ENCODE results near the gene HECW1. TPM values are rescaled to one million over a fixed set of nuclear protein-coding genes. Genes with fewer than 3 reads are reported as not detected.
"Not testable (repeated sequence)": the region's sequence is repeated elsewhere in the genome, so short reads cannot be mapped to it uniquely, and the experiment has no call there.

Gene HECW1
- total and polyA plus RNA-seq, 5 donors from 2014 or later: 0.11 to 0.68 (median 0.34) TPM; not detected in 1

DNA sequence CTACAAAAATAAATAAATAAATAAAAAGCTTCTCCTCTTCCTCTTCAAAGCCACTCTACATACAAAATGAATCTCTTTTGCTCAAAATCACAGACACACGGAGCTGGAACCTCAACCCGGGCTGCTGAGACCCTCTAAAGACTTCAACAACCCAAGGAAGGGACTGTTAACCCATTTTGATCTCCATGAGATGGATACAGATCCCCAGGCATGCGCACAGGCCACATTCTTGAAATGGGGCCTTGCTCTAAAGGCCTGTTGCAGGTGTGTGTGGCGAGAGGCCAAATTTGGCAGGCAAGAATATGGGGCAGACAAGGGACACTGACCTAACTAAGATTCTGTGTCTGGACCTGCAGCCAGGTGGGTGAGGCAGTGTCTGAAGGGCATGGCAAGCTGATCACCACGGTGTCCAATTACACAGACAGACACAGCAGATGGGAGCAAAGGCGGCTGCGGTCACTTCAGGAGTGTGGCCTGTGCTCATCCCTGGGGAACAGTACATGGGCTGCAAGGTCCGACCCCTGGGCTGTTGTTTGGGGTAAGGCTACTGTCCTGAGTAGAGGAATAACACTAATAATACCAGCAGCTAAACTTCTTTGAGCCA lies 219.8 kb downstream of the HECW1 start:
- no peaks in the 10 kb centered on the region for H3K36me3 Mint-ChIP-seq
- DNase-seq: no peak
- no peak for ATAC-seq (ENCODE audit: low read depth in 2 of 2)

DNA sequence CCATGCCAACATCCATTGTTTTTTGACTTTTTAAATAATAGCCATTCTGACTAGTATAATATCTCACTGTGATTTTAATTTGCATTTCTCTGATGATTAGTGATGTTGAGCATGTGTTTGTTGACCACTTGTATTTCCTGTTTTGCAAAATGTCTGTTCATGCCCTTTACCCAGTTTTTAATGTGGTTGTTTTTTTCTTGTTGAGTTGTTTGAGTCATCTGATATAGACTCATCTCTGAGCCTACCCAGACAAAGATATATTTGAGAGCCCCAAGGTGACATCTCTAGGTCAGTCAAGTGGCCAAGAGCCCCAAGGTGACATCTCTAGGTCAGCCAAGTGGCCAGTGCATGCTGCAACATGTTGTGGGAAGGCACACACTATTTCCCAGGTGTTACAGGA lies 224.7 kb downstream of the HECW1 start:
- peaks cover 14% of the 10 kb centered on the region for H3K27me3 Mint-ChIP-seq
- no peak overlapping the region for H3K27ac Mint-ChIP-seq
- no peaks in the 10 kb centered on the region for H3K36me3 Mint-ChIP-seq

More for the DNA sequence above, 219.8 kb downstream of the HECW1 start:
- no peaks in the 10 kb centered on the region for H3K36me3 ChIP-seq (ENCODE audit: control insufficient read depth, insufficient read depth, low read length)
- Mint-ChIP-seq H3K4me3 (no peak overlapping the region), H3K4me1 (peaks cover 0 to 8% (median 4%) of the 10 kb centered on the region in 4 donors), H3K27ac (no peak overlapping the region), H3K27me3 (no peaks in the 10 kb centered on the region), H3K9me3 (peaks cover 0 to 3% (median 0%) of the 10 kb centered on the region in 7 donors)
- no peak overlapping the region for H3K27ac ChIP-seq (ENCODE audit: insufficient read depth, low read length, poor library complexity, severe bottlenecking)
- H3K27me3 ChIP-seq (ENCODE audit: control insufficient read depth, insufficient read depth, low read length): no peaks in the 10 kb centered on the region
- no peak overlapping the region for H3K4me3 ChIP-seq (ENCODE audit: low read depth, low read length)
- H3K9me3 ChIP-seq (ENCODE audit: control insufficient read depth in 2 of 2, low read length in 2 of 2): no peaks in the 10 kb centered on the region
- no peaks in the 10 kb centered on the region for H3K4me1 ChIP-seq (ENCODE audit: control insufficient read depth, insufficient read depth, low read length, poor library complexity, severe bottlenecking)

DNA sequence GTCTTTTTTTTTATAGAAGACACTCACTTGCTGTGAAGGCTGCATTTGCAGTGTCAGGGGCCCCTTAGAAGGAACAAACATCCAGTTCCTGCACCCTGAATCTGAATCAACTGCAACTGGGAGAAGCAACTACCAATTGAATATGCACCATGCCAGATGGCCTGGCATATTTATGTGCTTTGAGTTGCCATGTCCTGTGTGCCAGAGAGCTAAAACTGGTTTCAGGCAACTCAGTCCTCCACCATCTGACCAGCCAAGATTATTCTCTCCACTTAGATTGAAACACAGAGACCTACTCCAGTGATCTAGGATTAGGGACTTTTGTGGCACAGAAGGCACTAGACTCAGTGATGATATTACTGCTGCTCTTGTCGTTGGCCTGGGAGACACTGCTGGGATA lies 225.4 kb downstream of the HECW1 start:
- peaks cover 2% of the 10 kb centered on the region for H3K27me3 ChIP-seq (ENCODE audit: control insufficient read depth, insufficient read depth, low read length)
- Mint-ChIP-seq H3K36me3 (no peaks in the 10 kb centered on the region), H3K4me3 (no peak overlapping the region), H3K4me1 (peaks cover 4 to 14% (median 6%) of the 10 kb centered on the region in 4 donors), H3K27ac (no peak overlapping the region), H3K27me3 (peaks cover 20% of the 10 kb centered on the region), H3K9me3 (peaks cover 0 to 5% (median 0%) of the 10 kb centered on the region in 7 donors)
- DNase-seq: no peak
- no peaks in the 10 kb centered on the region for H3K9me3 ChIP-seq (ENCODE audit: control insufficient read depth in 2 of 2, low read length in 2 of 2)
- no peaks in the 10 kb centered on the region for H3K4me1 ChIP-seq (ENCODE audit: control insufficient read depth, insufficient read depth, low read length, poor library complexity, severe bottlenecking)
- no peaks in the 10 kb centered on the region for H3K36me3 ChIP-seq (ENCODE audit: control insufficient read depth, insufficient read depth, low read length)
- no peak overlapping the region for H3K4me3 ChIP-seq (ENCODE audit: low read depth, low read length)
- H3K27ac ChIP-seq (ENCODE audit: insufficient read depth, low read length, poor library complexity, severe bottlenecking): no peak overlapping the region
- no peak for ATAC-seq (ENCODE audit: low read depth in 2 of 2)

More for the DNA sequence above, 224.7 kb downstream of the HECW1 start:
- Histone ChIP-seq H3K4me3 (ENCODE audit: low read depth, low read length) (no peak overlapping the region), H3K27ac (ENCODE audit: insufficient read depth, low read length, poor library complexity, severe bottlenecking) (no peak overlapping the region), H3K36me3 (ENCODE audit: control insufficient read depth, insufficient read depth, low read length) (no peaks in the 10 kb centered on the region), H3K4me1 (ENCODE audit: control insufficient read depth, insufficient read depth, low read length, poor library complexity, severe bottlenecking) (no peaks in the 10 kb centered on the region), H3K9me3 (ENCODE audit: control insufficient read depth in 2 of 2, low read length in 2 of 2) (no peaks in the 10 kb centered on the region), H3K27me3 (ENCODE audit: control insufficient read depth, insufficient read depth, low read length) (peaks cover 2% of the 10 kb centered on the region)
- Mint-ChIP-seq H3K4me1 (peaks cover 4 to 9% (median 6%) of the 10 kb centered on the region in 4 donors), H3K4me3 (no peak overlapping the region), H3K9me3 (peaks cover 0 to 3% (median 0%) of the 10 kb centered on the region in 7 donors)
- ATAC-seq (ENCODE audit: low read depth in 2 of 2): no peak
- DNase-seq: no peak

DNA sequence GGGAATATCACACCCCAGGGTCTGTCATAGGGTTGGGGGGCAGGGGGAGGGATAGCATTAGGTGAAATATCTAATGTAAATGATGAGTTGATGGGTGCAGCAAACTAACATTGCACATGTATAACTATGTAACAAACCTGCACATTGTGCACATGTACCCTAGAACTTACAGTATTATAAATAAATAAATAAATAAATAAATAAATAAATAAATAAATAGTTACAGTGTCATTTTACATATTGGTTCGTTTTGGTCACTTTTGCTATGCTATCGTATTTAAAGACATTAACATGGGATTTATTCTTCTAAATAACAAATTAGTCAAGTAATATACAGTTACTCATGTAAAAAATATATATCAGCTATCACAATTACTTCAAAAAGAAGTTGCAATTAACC lies 228.7 kb downstream of the HECW1 start:
- ATAC-seq (ENCODE audit: low read depth in 2 of 2) (no peak), DNase-seq (no peak)
- H3K9me3 Mint-ChIP-seq: peaks cover 0 to 10% (median 4%) of the 10 kb centered on the region in 7 donors

DNA sequence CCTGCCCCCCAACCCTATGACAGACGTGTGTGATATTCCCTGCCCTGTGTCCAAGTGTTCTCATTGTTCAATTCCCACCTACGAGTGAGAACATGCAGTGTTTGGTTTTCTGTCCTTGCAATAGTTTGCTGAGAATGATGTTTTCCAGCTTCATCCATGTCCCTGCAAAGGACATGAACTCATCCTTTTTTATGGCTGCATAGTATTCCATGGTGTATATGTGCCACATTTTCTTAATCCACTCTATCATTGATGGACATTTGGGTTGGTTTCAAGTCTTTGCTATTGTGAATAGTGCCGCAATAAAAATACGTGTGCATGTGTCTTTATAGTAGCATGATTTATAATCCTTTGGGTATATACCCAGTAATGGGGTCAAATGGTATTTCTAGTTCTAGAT lies 231.0 kb downstream of the HECW1 start:
- not testable (repeated sequence) for H3K36me3 Mint-ChIP-seq; H3K27ac Mint-ChIP-seq; H3K4me3 Mint-ChIP-seq; H3K27ac ChIP-seq (ENCODE audit: insufficient read depth, low read length, poor library complexity, severe bottlenecking); H3K36me3 ChIP-seq (ENCODE audit: control insufficient read depth, insufficient read depth, low read length); H3K4me1 ChIP-seq (ENCODE audit: control insufficient read depth, insufficient read depth, low read length, poor library complexity, severe bottlenecking); H3K27me3 ChIP-seq (ENCODE audit: control insufficient read depth, insufficient read depth, low read length); ATAC-seq (ENCODE audit: low read depth in 2 of 2); H3K4me3 ChIP-seq (ENCODE audit: low read depth, low read length); DNase-seq; H3K9me3 ChIP-seq (ENCODE audit: control insufficient read depth in 2 of 2, low read length in 2 of 2)
- H3K27me3 Mint-ChIP-seq: peaks cover 27% of the 10 kb centered on the region
- peaks cover 0 to 16% (median 4%) of the 10 kb centered on the region in 7 donors for H3K9me3 Mint-ChIP-seq
- H3K4me1 Mint-ChIP-seq: peaks cover 0 to 15% (median 6%) of the 10 kb centered on the region in 4 donors

More for the DNA sequence above, 228.7 kb downstream of the HECW1 start:
- no peak overlapping the region for H3K27ac Mint-ChIP-seq
- peaks cover 6 to 14% (median 8%) of the 10 kb centered on the region in 4 donors for H3K4me1 Mint-ChIP-seq
- H3K36me3 ChIP-seq (ENCODE audit: control insufficient read depth, insufficient read depth, low read length): no peaks in the 10 kb centered on the region
- peaks cover 28% of the 10 kb centered on the region for H3K27me3 Mint-ChIP-seq
- H3K27me3 ChIP-seq (ENCODE audit: control insufficient read depth, insufficient read depth, low read length): peaks cover 2% of the 10 kb centered on the region
- no peaks in the 10 kb centered on the region for H3K36me3 Mint-ChIP-seq
- H3K27ac ChIP-seq (ENCODE audit: insufficient read depth, low read length, poor library complexity, severe bottlenecking): no peak overlapping the region
- no peaks in the 10 kb centered on the region for H3K9me3 ChIP-seq (ENCODE audit: control insufficient read depth in 2 of 2, low read length in 2 of 2)
- H3K4me3 Mint-ChIP-seq: no peak overlapping the region
- H3K4me1 ChIP-seq (ENCODE audit: control insufficient read depth, insufficient read depth, low read length, poor library complexity, severe bottlenecking): no peaks in the 10 kb centered on the region
- H3K4me3 ChIP-seq (ENCODE audit: low read depth, low read length): no peak overlapping the region

DNA sequence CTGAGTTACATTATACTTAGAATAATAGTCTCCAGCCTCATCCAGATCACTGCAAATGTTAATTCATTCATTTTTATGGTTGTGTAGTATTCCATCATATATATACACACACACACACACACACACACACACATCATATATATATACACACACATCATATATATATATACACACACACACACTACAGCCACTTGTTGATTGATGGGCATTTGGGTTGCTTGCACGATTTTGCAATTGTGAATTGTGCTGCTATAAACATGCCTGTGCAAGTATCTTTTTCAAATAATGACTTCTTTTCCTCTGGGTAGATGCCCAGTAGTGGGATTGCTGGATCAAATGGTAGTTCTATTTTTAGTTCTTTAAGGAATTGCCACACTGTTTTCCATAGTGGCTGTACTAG lies 233.2 kb downstream of the HECW1 start:
- DNase-seq; H3K27me3 ChIP-seq (ENCODE audit: control insufficient read depth, insufficient read depth, low read length); H3K9me3 ChIP-seq (ENCODE audit: control insufficient read depth in 2 of 2, low read length in 2 of 2); H3K4me1 ChIP-seq (ENCODE audit: control insufficient read depth, insufficient read depth, low read length, poor library complexity, severe bottlenecking); H3K36me3 Mint-ChIP-seq; H3K4me3 Mint-ChIP-seq; ATAC-seq (ENCODE audit: low read depth in 2 of 2); H3K27ac Mint-ChIP-seq; H3K36me3 ChIP-seq (ENCODE audit: control insufficient read depth, insufficient read depth, low read length); H3K27ac ChIP-seq (ENCODE audit: insufficient read depth, low read length, poor library complexity, severe bottlenecking); H3K4me3 ChIP-seq (ENCODE audit: low read depth, low read length): not testable (repeated sequence)
- H3K4me1 Mint-ChIP-seq: peaks cover 0 to 14% (median 7%) of the 10 kb centered on the region in 4 donors
- H3K27me3 Mint-ChIP-seq: peaks cover 24% of the 10 kb centered on the region
- H3K9me3 Mint-ChIP-seq: peaks cover 0 to 18% (median 5%) of the 10 kb centered on the region in 7 donors

DNA sequence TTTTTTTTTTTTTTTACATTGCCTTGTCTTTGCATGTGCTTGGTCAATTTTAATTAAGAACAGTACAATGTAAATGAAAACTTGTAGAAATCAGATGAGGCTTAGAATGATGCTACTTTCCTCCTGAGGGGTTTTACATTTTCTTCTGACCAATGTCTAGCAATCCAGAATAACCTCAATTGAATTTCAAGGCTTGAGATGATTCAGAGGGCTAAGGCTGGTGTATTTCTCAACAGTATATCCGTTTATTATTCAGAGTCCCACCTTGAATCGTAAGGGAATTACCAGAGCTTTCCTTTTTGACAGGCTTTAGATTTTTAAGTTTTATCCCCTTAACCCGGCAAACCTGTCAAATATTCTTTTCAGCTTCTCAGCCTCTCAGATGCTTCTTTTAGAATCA lies 239.2 kb downstream of the HECW1 start:
- Mint-ChIP-seq H3K27ac (no peak overlapping the region), H3K4me1 (peaks cover 0 to 9% (median 4%) of the 10 kb centered on the region in 4 donors), H3K36me3 (no peaks in the 10 kb centered on the region), H3K9me3 (peaks cover 0 to 21% (median 15%) of the 10 kb centered on the region in 7 donors), H3K27me3 (peaks cover 37% of the 10 kb centered on the region), H3K4me3 (no peak overlapping the region)
- no peak overlapping the region for H3K4me3 ChIP-seq (ENCODE audit: low read depth, low read length)
- no peaks in the 10 kb centered on the region for H3K36me3 ChIP-seq (ENCODE audit: control insufficient read depth, insufficient read depth, low read length)
- H3K4me1 ChIP-seq (ENCODE audit: control insufficient read depth, insufficient read depth, low read length, poor library complexity, severe bottlenecking): no peaks in the 10 kb centered on the region
- peaks cover 8% of the 10 kb centered on the region for H3K27me3 ChIP-seq (ENCODE audit: control insufficient read depth, insufficient read depth, low read length)
- ATAC-seq (ENCODE audit: low read depth in 2 of 2): no peak
- peaks cover 5 to 9% of the 10 kb centered on the region in 2 experiments for H3K9me3 ChIP-seq (ENCODE audit: control insufficient read depth in 2 of 2, low read length in 2 of 2)
- no peak overlapping the region for H3K27ac ChIP-seq (ENCODE audit: insufficient read depth, low read length, poor library complexity, severe bottlenecking)
- DNase-seq: no peak

DNA sequence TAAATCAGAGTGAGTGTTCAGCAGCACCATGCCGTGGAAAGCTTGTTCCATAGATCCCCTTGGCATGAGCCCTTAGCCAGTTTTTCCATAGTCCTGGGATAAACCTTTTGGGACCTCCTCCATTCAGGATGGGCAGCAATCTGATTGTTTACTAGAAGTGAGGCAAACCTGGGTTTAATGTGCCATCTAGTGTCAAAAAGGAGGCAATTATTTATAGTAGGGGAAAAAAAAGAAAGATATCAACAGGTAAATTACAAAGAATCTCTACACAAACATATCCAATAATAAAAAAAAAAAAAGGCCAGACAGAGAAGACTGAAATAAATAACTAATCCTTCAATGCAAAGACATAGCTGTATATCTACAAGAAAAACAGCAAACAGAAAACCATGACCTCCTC lies 241.5 kb downstream of the HECW1 start:
- H3K27ac ChIP-seq (ENCODE audit: insufficient read depth, low read length, poor library complexity, severe bottlenecking): no peak overlapping the region
- Mint-ChIP-seq H3K27ac (no peak overlapping the region), H3K4me3 (no peak overlapping the region), H3K27me3 (peaks cover 34% of the 10 kb centered on the region), H3K36me3 (no peaks in the 10 kb centered on the region), H3K9me3 (peaks cover 0 to 24% (median 7%) of the 10 kb centered on the region in 7 donors), H3K4me1 (no peaks in the 10 kb centered on the region)
- no peak overlapping the region for H3K4me3 ChIP-seq (ENCODE audit: low read depth, low read length)
- peaks cover 5 to 9% of the 10 kb centered on the region in 2 experiments for H3K9me3 ChIP-seq (ENCODE audit: control insufficient read depth in 2 of 2, low read length in 2 of 2)
- peaks cover 6% of the 10 kb centered on the region for H3K27me3 ChIP-seq (ENCODE audit: control insufficient read depth, insufficient read depth, low read length)
- ATAC-seq (ENCODE audit: low read depth in 2 of 2) (no peak), DNase-seq (no peak)
- no peaks in the 10 kb centered on the region for H3K36me3 ChIP-seq (ENCODE audit: control insufficient read depth, insufficient read depth, low read length)
- H3K4me1 ChIP-seq (ENCODE audit: control insufficient read depth, insufficient read depth, low read length, poor library complexity, severe bottlenecking): no peaks in the 10 kb centered on the region
